AG08395 (cell line): ENCODE data around the gene SLC49A3.

Source experiments
- DNase-seq: peaks from one replicate; pipeline ENCODE4 v3.0.0; 2012; ENCODE audit warnings: mixed read lengths, low spot score

SLC49A3 gene

DNA sequence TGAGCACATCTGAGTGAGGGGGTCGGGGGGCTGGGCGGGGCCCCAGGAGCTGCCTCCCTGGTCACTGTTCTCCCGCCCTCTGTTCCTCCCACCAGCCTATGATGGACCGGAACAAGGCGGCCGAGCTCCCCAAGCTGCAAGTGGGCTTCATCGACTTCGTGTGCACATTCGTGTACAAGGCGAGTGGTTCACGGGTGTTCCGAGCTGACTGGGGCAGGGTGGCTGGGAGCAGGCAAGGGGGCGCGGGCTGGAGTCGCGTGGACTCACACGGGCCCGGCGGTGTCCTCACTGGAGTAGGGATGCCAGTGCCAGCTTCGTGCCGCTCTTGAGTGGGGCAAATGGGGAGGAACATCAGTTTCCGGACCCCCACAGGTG lies 22.5 kb downstream of the SLC49A3 start:
- DNase-seq = no peak

- no peak for DNase-seq
Observed at GRCh38 chr4:665751-666435, 23.1 kb downstream of the SLC49A3 start.

DNA sequence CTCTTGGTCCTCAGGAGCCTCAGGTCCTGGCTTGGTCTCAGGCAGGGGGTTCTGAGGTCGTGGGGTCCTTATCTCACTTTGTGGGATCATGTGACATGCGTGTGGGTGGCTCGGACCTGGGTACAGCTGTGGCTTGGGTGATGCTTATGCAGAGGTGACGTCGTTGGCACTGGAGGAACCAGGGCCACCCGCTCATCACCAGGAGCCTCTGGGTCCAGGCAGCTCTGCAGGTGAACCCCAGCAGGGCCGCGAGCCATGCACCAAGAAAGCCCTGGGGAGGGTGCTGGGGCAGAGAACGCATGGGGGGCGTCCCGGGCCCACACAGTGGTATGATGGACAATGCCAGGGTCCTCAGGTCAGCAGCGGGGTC lies 23.6 kb downstream of the SLC49A3 start:
- no peak for DNase-seq

- no peak for DNase-seq
Observed at GRCh38 chr4:664713-665231, 24.2 kb downstream of the SLC49A3 start.

DNA sequence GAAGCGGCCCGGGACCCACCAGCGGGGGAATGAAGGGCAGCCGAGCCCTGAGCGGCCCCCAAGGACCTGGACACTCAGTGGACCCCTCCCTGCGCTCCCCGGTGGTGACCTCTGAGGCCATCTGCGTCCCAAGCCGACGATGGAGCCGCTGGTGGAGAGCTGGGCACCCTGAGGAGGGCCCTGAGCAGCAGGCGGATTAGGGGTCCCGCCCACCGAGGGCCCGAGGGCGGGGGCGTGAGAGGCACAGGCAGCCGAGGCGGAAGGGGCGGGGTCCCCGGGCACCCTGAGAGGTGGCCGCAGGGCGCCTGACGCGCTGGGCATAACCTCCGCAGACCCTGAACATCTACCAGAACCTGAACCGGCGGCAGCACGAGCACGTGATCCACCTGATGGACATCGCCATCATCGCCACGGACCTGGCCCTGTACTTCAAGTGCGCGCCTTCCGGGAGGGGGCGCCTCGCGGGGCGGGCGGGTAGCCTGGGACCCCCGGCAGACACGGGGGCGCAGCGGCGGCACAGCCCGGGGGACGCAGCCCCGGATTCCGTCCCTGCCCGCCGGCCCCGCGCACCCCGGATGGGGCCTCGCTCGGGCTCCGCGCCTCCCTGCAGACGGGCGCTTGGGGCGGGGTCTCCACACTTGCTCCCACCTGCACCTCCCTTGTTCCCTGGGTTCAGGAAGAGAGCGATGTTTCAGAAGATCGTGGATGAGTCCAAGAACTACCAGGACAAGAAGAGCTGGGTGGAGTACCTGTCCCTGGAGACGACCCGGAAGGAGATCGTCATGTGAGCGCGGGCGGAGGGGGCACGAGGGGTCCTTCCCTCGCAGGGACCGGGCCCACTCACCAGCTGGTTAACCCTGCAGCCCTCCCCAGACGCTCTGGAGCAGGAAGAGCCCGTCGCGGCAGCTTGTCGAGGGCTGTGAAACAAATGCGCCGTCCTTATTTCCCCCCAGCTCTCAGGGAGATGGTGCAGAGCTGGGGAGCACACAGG lies 25.2 kb downstream of the SLC49A3 start:
- DNase-seq = no peak

DNA sequence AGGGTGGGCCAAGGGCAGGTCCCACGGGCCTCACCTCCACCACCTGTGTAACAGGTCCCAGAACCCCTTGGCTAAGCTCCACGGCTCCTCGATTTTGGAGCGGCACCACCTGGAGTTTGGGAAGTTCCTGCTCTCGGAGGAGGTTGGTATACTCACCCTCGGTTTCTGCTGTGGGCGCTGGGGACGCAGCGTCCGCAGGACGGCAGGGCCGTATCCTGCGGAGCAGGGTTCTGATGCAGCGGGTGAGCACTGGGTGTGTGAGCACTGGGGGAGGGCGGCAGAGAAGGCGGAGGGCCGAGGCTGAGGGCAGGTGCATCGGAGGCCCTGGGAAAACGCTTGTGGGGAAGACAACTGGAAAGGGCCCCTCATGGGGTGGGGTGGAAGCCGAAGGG lies 25.9 kb downstream of the SLC49A3 start:
- no peak for DNase-seq

- no peak for DNase-seq
Observed at GRCh38 chr4:661881-662761, 26.8 kb downstream of the SLC49A3 start.

- no peak for DNase-seq
Observed at GRCh38 chr4:661231-661630, 27.7 kb downstream of the SLC49A3 start.

DNA sequence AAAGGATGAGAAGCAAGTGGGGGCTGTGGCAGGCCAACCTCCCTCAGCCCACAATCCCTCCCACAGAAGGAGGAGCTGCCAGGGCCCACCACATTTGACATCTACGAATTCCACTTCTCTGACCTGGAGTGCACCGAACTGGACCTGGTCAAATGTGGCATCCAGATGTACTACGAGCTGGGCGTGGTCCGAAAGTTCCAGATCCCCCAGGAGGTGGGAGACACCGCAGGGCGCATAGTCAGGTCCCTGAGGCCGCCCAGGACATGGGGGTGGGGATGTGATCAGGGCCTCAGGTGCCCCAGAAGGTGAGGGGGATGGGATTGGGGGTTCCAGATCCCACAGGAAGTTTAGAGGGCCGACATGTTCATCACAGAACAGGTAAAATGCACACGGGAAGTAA lies 28.6 kb downstream of the SLC49A3 start:
- DNase-seq = no peak

DNA sequence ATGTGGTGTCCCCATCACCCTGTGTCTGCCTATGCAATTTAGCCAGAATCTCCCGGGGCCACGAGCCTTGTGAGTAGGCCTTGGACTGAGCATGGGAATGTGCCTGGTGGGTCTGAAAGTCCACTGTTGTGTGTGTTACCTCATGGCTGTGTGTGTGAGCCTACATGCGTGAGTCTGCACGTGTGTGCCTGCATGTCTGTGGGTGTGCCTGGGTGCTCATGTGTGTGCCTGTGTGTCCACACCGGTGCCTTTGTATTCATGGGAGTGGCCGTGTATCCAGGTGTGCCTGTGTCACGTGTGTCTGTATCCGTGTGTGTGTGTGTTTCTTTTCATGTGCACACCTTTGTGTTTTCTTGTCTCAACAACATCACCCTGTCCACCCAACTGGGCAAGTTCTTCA lies 29.1 kb downstream of the SLC49A3 start:
- DNase-seq = no peak

GRCh38 chr4:658681-659667 lies 30.0 kb downstream of the SLC49A3 start:
- DNase-seq = no peak

- DNase-seq = no peak
Observed at GRCh38 chr4:657834-658667, 30.9 kb downstream of the SLC49A3 start.

- DNase-seq = no peak
Observed at GRCh38 chr4:657338-657833, 31.6 kb downstream of the SLC49A3 start.

- DNase-seq = no peak
Observed at GRCh38 chr4:656436-657337, 32.3 kb downstream of the SLC49A3 start.

DNA sequence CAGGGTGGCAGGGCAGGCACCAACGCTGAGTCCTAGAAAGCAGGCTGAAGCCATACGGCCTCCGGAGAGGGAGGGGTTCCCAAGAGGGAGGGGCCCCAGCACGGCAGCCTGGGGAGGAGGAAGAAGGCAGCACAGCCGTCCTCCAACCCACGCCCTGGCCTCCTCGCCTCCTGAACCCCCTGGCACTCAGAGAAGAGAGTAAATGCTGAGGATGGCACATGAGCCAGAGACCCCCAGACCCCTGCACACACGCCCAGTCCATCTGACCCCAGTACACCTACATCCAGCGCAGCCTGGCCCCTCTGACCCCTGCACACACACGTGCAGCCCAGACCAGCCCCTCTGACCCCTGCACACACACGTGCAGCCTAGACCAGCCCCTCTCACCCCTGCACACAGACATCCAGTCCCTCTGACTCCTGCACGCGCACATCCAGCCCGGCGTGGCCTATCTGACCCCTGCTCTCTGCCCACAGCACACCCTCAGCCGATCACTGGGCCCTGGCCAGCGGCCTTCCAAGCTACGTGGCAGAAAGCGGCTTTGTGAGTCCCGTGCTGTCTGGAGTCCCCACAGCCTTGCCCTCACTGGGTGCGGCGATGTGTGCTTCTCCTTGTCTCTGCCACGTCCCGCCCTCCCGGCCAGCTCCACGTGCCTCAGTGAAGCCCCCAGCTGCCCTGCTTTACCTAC lies 33.3 kb downstream of the SLC49A3 start:
- no peak for DNase-seq

GRCh38 chr4:654871-655463 lies 34.0 kb downstream of the SLC49A3 start:
- DNase-seq = no peak

DNA sequence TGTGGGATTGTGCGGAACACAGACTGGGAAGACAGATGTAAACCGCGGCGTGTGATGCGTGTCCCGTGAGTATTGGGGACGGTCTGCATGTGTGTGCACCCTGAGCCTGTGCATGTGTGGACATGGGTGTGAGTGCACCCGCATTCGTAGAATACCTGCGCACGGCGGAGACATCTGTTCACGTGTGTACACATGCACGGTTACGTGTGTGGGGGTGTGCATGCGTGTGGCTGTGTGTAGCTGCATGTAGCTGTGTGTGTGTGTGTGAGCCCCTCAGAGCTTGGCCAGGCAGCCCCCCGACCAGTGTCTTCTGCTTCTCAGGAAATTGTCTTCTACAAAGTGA lies 34.5 kb downstream of the SLC49A3 start:
- DNase-seq = no peak
